ENCODE measurements around the gene GALNT2. TPM values are rescaled to one million over a fixed set of nuclear protein-coding genes. Genes with fewer than 3 reads are reported as not detected.

The GALNT2 gene
- total and polyA plus RNA-seq, 2 of the 13 experiments (the other 11 are each of a cell fraction or from before 2014, with no cell fraction given) = 39.3 to 39.6 TPM

GRCh38 chr1:230271300-230272035 lies 204.4 kb downstream of the GALNT2 start:
- in situ Hi-C loops (cut with HindIII; ENCODE audit: extremely low pct_ligation_motif_present, low pct_unique_long_range_greater_than_20kb) (no loop called here), intact Hi-C loops (cut with micrococcal nuclease; ENCODE audit: unreplicated experiment) (no loop called here)
- ATAC-seq = no peak
- Histone ChIP-seq H3K9me3 (ENCODE audit: low read length) (no peaks in the 10 kb centered on the region), H2AFZ (ENCODE audit: low read length) (no peak overlapping the region), H3K9ac (ENCODE audit: insufficient read depth, low read depth, low read length) (no peak overlapping the region), H3K4me3 (replicated peaks in 1 of 3; ENCODE audit: insufficient read depth in 1 of 3, low read depth in 2 of 3, low read length in 3 of 3) (no peak overlapping the region), H3K27ac (ENCODE audit: extremely low read length, insufficient read depth, low read length) (no peak overlapping the region), H3K4me1 (ENCODE audit: insufficient read depth, low read length) (no peaks in the 10 kb centered on the region), H3K79me2 (ENCODE audit: insufficient read depth, low read length) (no peaks in the 10 kb centered on the region), H3K36me3 (replicated peaks in 1 of 2; ENCODE audit: control insufficient read depth in 1 of 2, insufficient read depth in 2 of 2, low read length in 2 of 2) (peaks cover 4 to 28% of the 10 kb centered on the region in 2 experiments; a peak in 4 of 5 replicates), H4K20me1 (ENCODE audit: insufficient read depth, low read length) (peaks cover 2% of the 10 kb centered on the region; the same call in 1 of the 2 replicates), H3K4me2 (ENCODE audit: low read depth, low read length) (no peak overlapping the region), H3K27me3 (ENCODE audit: control insufficient read depth in 1 of 2, insufficient read depth in 2 of 2, low read length in 2 of 2) (no peaks in the 10 kb centered on the region)
- POLR2A ChIA-PET = no interaction called here
- no peak for TF ChIP-seq ZBTB40 (IDR thresholded peaks at IDR 0.05)
- TF ChIP-seq ZBTB40 (CRISPR knock-in tag; IDR thresholded peaks at IDR 0.05) = no peak
- TF ChIP-seq STAG1 (CRISPR knock-in tag; IDR thresholded peaks at IDR 0.05) = no peak
- no peak for TF ChIP-seq RELA (CRISPR knock-in tag; IDR thresholded peaks at IDR 0.05)
- TF ChIP-seq NRL (CRISPR knock-in tag; IDR thresholded peaks at IDR 0.05; ENCODE audit: borderline replicate concordance) = no peak
- TF ChIP-seq NR2F6 (IDR thresholded peaks at IDR 0.05) = no peak
- TF ChIP-seq NR2F6 (CRISPR knock-in tag; IDR thresholded peaks at IDR 0.05) = no peak
- no peak for TF ChIP-seq ZNF124 (CRISPR knock-in tag; IDR thresholded peaks at IDR 0.05)
- no peak for FAIRE-seq
- 97% methylated on average over 20 of the region's 20 CpGs for WGBS (ENCODE audit: low lambda C conversion rate)
- no TSS peak for BruUV-seq (replicated peaks)
- no peak for DNase-seq (ENCODE audit: low spot score)
- CTCF ChIA-PET (ENCODE audit: low intra/inter-chr PET ratio, low total read pairs) = no interaction called here

Data from HepG2 (cell line).